Glutamatergic neuron (in vitro differentiated cells): ENCODE results near the gene STK39. TPM values are rescaled to one million over a fixed set of nuclear protein-coding genes. Genes with fewer than 3 reads are reported as not detected.
A peak's percentile ranks its signal among the peaks of the same experiment; 100 is the strongest.

Source experiments
- DNase-seq: peaks from one replicate; pipeline ENCODE4 v3.0.0; 2022
- H3K27ac Mint-ChIP-seq: one replicate; pipeline ENCODE4 v1.8.0; 2020; ENCODE audit warnings: mild to moderate bottlenecking, mixed read lengths, inconsistent platforms; ENCODE audit not compliant: unreplicated experiment
- H3K27me3 Mint-ChIP-seq: one replicate; pipeline ENCODE4 v1.8.0; 2020; ENCODE audit warnings: mild to moderate bottlenecking, moderate library complexity, mixed read lengths, inconsistent platforms; ENCODE audit not compliant: unreplicated experiment
- H3K36me3 Mint-ChIP-seq: one replicate; pipeline ENCODE4 v1.8.0; 2020; ENCODE audit warnings: mild to moderate bottlenecking, mixed read lengths, inconsistent platforms; ENCODE audit not compliant: unreplicated experiment
- H3K4me1 Mint-ChIP-seq: one replicate; pipeline ENCODE4 v1.8.0; 2020; ENCODE audit warnings: mild to moderate bottlenecking, low read depth, mixed read lengths, inconsistent platforms; ENCODE audit not compliant: unreplicated experiment
- H3K4me3 Mint-ChIP-seq: one replicate; pipeline ENCODE4 v1.8.0; 2020; ENCODE audit warnings: mild to moderate bottlenecking, mixed read lengths, inconsistent platforms; ENCODE audit not compliant: unreplicated experiment
- H3K9me3 Mint-ChIP-seq: one replicate; pipeline ENCODE4 v1.8.0; 2020; ENCODE audit warnings: mild to moderate bottlenecking, moderate library complexity, mixed read lengths, inconsistent platforms; ENCODE audit not compliant: unreplicated experiment
- CTCF ChIP-seq: fragments of 200-600 bp; sonication (generic); IDR thresholded peaks from one replicate; pipeline ENCODE4 v1.5.0; 2021; ENCODE audit not compliant: partially characterized antibody, unreplicated experiment
- total RNA-seq: library from RNA; stranded (reverse); fragmentation: NEBNext Ultra II Directional; extraction: Animal tissue kit (Norgen Biotek cat#: 25700); gene quantifications from one replicate; pipeline ENCODE4 v1.2.1, GENCODE V29; 2021; ENCODE audit not compliant: unreplicated experiment

Gene STK39
- total RNA-seq, 1 donor from 2014 or later: 35.9 TPM

DNA sequence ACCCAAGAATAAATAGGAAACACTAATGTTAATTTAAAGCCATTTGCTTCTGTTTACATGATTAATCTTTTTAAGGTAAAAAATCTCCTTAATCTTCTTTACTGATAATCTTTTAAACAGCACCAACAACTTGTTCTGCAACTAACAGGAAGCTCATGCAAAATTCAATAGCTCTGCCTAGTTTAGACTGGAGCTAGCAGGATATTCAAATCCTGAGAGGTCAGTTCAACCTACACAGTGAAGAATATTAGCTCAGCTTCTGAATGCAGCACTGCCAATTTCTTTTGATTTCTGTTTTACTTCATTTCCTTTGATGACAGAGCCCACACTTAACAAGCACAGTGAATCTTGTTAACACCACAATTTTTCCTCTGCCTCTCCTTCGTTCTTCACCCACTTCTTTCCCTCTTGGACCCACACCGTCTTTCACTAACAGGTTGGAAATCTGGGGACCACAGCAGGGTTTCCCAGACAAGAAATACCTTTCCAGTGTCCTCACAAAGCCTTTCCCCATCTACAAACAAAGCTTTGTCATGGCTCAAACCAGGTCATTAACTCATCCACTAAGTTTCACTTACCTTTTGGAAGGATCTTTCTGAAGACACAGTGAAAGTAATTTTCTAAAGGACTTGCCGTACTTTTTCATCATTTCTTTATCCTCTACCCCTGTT, 109.8 kb downstream of the STK39 start:
- Mint-ChIP-seq H3K4me1 (peaks cover 6% of the 10 kb centered on the region), H3K27ac (no peak overlapping the region)

DNA sequence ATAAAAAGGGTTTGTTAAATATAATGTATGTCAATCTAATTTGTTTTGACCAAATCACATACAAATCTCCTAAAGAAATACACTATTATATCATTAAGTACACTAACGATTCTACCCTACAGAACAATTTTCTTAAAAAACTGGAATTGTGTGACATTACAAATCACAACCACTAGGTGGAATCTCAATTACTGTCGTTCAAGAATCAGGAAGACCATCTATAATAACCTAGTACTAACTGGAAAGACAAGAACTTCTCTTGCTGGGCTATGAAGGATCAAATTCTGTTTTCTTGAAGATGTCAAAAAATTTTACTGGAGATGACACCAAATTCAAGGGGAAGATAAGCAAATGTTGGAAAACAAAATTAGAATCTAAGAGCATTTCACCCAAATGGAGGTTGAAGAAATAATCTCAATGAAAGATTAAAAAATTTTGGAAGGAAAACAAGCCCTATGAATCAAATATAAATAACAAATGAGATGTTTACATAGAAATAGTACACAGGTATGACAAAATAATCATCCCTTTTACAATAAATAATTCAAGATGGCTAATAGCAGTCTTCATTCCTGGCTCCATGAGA, 110.9 kb downstream of the STK39 start:
- no peaks in the 10 kb centered on the region for H3K27me3 Mint-ChIP-seq
- no peaks in the 10 kb centered on the region for H3K36me3 Mint-ChIP-seq
- H3K9me3 Mint-ChIP-seq: no peaks in the 10 kb centered on the region
- no peak overlapping the region for H3K27ac Mint-ChIP-seq
- H3K4me1 Mint-ChIP-seq: peaks cover 6% of the 10 kb centered on the region
- H3K4me3 Mint-ChIP-seq: no peak overlapping the region
- TF ChIP-seq CTCF: peak; percentile 87
- DNase-seq: no peak

More for the DNA sequence above, 109.8 kb downstream of the STK39 start:
- no peak for DNase-seq
- TF ChIP-seq CTCF: no peak
- Mint-ChIP-seq H3K4me3 (no peak overlapping the region), H3K9me3 (no peaks in the 10 kb centered on the region), H3K27me3 (no peaks in the 10 kb centered on the region), H3K36me3 (no peaks in the 10 kb centered on the region)

GRCh38 chr2:168135630-168136029, 111.8 kb downstream of the STK39 start:
- DNase-seq: no peak
- no peak overlapping the region for H3K4me3 Mint-ChIP-seq
- no peaks in the 10 kb centered on the region for H3K36me3 Mint-ChIP-seq
- no peaks in the 10 kb centered on the region for H3K27me3 Mint-ChIP-seq
- H3K9me3 Mint-ChIP-seq: no peaks in the 10 kb centered on the region
- no peak overlapping the region for H3K27ac Mint-ChIP-seq
- TF ChIP-seq CTCF: no peak
- peaks cover 9% of the 10 kb centered on the region for H3K4me1 Mint-ChIP-seq

DNA sequence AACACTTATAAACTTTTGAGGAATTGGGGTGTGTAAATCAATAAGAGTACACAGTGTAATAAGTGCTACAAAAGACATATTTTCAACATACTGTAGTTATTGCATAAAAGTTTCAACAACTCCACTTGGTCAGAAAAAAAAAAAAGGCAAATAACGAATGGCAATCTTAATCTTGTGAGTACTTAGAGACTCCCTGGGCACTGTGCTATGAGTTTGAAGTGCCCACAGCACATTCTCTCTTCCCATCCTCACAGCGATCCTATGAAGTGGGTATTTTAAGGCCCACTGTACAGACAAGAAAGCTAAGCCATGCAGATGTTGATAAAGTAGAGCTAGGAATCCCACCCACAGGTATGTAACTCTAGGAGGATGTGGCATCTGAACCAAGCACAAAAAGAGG, 112.3 kb downstream of the STK39 start:
- Mint-ChIP-seq H3K4me3 (no peak overlapping the region), H3K4me1 (peaks cover 14% of the 10 kb centered on the region), H3K36me3 (no peaks in the 10 kb centered on the region), H3K9me3 (no peaks in the 10 kb centered on the region), H3K27ac (no peak overlapping the region), H3K27me3 (no peaks in the 10 kb centered on the region)
- no peak for DNase-seq
- no peak for TF ChIP-seq CTCF

DNA sequence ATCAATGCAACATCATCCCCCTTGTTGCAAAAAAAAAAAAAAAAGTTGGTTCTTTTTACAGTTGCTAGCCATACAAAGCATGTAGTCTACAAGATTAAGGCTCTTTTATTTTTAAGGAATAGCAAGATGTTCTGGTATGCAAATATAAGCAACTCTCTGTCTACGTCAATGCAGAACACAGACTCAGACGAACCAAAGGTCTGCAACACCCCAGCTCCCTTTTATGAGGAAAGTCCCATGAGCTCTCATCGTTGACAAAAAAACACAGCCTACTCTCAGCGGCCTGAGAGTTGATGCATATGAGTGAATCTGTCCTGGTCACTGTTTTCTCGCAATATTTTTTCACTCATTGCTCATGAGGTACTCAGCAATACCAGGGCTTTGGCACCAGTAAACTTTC, 112.9 kb downstream of the STK39 start:
- DNase-seq: no peak
- Mint-ChIP-seq H3K36me3 (no peaks in the 10 kb centered on the region), H3K27me3 (no peaks in the 10 kb centered on the region), H3K9me3 (no peaks in the 10 kb centered on the region), H3K4me3 (no peak overlapping the region), H3K4me1 (peaks cover 20% of the 10 kb centered on the region), H3K27ac (no peak overlapping the region)
- TF ChIP-seq CTCF: no peak
